Measurements from ENCODE around the gene CAD.
"Not testable (repeated sequence)": the region's sequence is repeated elsewhere in the genome, so short reads cannot be mapped to it uniquely, and the experiment has no call there.

- TF ChIP-seq, protein P1, sequence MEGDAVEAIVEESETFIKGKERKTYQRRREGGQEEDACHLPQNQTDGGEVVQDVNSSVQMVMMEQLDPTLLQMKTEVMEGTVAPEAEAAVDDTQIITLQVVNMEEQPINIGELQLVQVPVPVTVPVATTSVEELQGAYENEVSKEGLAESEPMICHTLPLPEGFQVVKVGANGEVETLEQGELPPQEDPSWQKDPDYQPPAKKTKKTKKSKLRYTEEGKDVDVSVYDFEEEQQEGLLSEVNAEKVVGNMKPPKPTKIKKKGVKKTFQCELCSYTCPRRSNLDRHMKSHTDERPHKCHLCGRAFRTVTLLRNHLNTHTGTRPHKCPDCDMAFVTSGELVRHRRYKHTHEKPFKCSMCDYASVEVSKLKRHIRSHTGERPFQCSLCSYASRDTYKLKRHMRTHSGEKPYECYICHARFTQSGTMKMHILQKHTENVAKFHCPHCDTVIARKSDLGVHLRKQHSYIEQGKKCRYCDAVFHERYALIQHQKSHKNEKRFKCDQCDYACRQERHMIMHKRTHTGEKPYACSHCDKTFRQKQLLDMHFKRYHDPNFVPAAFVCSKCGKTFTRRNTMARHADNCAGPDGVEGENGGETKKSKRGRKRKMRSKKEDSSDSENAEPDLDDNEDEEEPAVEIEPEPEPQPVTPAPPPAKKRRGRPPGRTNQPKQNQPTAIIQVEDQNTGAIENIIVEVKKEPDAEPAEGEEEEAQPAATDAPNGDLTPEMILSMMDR (conservative IDR thresholded peaks at IDR 0.05; ENCODE audit: low read length), result not testable (repeated sequence)
- TF ChIP-seq EZH2phosphoT487 (IDR thresholded peaks at IDR 0.05; ENCODE audit: borderline replicate concordance), result not testable (repeated sequence)
Observed at GRCh38 chr2:27198068-27198467, 19.1 kb upstream of the CAD start.
